Kidney capillary endothelial cell (primary cell): Measurements from ENCODE around the gene NOX4.
"Not testable (repeated sequence)": the region's sequence is repeated elsewhere in the genome, so short reads cannot be mapped to it uniquely, and the experiment has no call there.

Source experiments
- DNase-seq: peaks from one replicate; pipeline ENCODE4 v3.0.0-alpha.2; 2018; ENCODE audit warnings: low spot score

The NOX4 gene

GRCh38 chr11:89303029-89303428 lies 188.1 kb downstream of the NOX4 start:
- DNase-seq: not testable (repeated sequence)

- not testable (repeated sequence) for DNase-seq
Observed at GRCh38 chr11:89295023-89295422, 196.2 kb downstream of the NOX4 start.

- DNase-seq: no peak
Observed at GRCh38 chr11:89293965-89294679, 197.1 kb downstream of the NOX4 start.

GRCh38 chr11:89288004-89288403 lies 203.2 kb downstream of the NOX4 start:
- DNase-seq: not testable (repeated sequence)

GRCh38 chr11:89286601-89287000 lies 204.6 kb downstream of the NOX4 start:
- not testable (repeated sequence) for DNase-seq

- DNase-seq: not testable (repeated sequence)
Observed at GRCh38 chr11:89281032-89281677, 210.0 kb downstream of the NOX4 start.

GRCh38 chr11:89279176-89279575 lies 212.0 kb downstream of the NOX4 start:
- no peak for DNase-seq

- no peak for DNase-seq
Observed at GRCh38 chr11:89275966-89276365, 215.2 kb downstream of the NOX4 start.
